ENCODE measurements around the gene ATXN1.
"Not testable (repeated sequence)": the region's sequence is repeated elsewhere in the genome, so short reads cannot be mapped to it uniquely, and the experiment has no call there.

ATXN1 gene

DNA sequence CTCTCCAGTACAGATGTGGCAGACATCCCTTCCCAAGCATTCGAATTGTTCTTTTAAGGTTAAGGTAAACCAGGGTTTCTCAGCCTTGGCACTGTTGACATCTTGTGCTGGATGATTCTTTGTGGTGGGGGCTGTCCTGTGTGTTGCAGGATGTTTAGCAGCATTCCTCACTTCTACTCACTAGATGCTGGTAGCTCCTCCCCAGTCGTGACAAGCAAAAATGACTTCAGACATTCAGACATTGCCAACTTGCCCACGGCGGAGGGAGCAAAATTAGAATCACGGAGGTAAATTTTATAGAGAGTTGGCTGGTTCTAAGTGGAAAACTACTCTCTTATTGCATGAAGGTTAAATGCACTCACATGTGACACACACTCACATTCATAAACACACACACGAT lies 334.1 kb downstream of the ATXN1 start:
- DNase-seq, result no peak

DNA sequence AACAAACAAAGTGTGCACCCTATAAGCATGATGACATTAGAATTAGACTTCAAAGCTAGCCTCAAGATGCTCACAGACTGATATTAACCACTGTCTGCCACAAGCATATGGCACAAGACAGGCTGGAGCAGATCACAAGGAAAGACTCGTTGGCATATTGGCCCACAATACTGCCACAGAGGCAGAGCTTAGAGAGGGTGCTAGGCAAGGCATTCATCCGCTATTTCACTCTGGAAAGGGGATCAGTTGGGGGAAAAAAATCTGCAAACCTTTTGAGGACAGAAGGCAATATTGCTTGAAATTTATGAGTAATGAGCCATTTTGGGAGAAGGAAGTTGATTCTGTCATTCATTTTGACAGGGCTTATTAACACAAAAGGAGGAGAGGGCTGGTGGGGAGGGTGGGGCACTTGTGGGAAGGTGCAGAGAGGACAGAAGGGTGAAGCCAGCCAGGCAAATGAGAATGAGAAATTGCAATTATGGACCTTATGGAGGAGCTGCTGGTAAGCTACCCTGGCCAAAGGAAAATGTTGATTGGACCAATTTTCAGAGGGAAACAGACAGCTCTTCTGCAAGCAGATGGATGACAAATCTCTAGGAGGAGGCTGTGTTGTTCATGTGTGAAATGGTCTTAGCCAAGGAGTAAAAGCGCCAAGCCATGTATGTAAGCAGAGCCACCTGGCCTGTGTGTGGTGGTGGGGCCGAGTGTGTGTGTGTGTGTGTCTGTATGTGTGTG lies 335.2 kb downstream of the ATXN1 start:
- DNase-seq, result no peak

DNA sequence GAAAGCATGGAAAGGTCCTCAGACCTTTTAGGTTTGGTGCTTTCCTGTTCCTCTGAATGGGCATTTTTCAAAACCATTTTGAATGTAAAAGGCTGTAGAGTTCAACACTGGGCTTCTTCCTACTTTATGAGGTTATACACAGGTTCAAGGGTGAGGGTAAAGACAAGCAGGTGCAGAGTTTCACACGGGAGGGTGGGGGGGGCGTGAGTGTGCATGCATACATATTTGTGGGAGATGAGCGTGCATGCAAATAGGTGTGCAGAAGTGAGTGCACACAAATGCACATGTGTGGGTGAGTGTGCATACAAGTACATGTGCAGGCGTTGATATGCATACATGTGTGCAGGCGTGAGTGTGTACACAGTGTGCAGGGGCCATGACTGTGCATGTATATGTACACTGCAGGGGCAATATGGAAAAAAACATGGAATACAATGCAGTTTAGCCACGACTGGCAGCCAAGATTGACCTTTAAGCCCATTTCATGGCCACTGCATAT lies 339.7 kb downstream of the ATXN1 start:
- DNase-seq, result no peak

DNA sequence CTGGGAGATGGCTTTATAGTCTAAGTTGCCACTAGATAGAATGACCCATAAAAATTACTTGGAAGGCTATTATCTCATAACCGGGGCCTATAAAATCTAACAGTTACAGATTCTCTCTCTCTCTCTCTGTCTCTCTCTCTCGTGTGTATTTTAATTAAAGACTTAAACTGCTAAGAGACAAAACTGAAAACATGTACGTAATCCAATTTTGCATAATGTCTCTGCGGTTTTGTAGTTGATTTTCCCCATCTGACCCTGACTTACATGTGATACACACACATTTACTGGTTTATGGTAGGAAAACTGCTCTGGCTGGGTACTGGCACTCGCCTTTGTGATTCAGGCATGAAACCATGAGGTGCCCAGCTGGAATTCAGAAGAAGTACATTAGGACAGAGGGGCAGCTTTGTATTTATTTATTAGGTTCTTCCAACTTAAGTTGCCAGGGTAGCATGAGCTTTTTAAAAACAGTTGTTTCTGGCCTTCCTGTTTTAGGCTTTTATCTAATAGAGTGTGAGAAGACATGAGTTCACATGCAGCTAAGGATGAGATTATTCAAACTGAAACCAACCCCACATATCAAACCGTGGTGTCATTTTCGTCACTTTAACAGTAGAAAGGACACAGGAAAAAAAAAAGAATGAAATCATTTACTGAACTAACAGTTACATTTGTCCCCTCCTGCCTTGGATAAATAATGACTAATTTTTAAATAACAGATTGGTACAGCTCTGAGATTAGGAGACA lies 340.4 kb downstream of the ATXN1 start:
- DNase-seq, result peak; percentile 43 to 50

DNA sequence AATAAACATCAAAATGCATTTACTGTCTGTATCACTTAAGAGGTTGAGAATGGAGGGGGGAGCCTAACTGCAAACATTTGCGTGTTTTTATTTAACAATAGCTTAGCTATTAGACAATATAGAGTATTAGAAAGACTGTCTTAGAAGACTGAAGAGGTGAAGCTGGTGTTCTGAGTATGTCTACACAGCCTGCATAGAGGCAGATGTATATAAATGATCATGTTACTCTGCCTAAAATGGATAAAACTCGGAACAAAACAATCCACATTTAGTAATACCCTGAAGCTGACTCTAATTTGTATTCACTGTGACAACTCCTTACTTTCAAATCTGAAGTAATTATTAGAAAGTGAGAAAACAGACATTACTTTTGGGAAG lies 340.9 kb downstream of the ATXN1 start:
- no peak for DNase-seq

DNA sequence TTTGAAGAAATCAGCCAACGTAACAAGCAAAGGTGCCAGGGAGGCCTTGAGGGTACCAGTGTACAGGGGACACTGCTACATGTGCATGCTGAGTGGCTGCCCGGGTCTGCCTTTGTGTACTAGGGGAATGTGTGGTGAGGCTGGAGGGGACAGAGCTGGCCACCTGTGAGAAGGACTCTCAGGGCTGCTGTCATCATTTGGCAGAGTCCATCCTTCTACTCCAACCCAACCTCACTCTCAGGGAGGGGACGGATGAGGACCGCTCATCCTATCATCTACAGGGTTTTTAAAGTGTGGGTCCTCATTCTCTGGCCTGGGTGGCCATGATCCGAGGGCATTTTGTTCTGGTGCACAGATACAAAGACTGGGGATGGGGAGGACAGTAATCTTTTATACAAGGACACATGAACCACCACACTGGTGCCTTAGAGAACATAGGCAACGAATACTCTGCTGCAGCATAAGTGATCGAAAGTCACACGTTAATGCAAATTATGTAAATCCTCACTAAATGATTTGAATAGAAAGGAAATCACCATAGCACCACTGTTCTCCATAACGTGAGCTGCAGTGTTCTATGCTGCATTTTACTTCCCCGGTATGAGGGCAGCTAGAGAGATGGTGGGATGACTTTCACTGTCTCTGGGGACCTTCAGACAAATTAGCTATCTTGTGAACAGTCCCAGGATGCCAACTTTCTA lies 341.5 kb downstream of the ATXN1 start:
- no peak for DNase-seq

DNA sequence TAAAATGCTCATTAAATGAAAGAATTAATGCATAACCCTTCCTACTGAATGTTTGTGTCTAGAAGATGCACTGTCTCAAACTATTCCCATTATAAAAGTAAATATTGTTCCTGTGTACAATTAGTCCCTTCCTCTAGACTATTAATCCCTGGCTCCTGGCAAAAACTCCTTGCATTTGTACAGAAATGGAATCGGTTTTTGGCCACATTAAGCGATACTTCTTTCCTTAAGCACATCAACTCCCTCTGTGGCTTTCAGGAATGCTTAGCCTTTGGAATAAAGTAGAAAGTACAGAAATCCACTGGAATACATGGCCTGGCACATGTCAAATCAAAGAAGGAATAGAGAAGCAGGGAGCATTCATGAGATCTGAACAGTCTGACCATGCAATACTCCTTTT lies 343.1 kb downstream of the ATXN1 start:
- no peak for DNase-seq

DNA sequence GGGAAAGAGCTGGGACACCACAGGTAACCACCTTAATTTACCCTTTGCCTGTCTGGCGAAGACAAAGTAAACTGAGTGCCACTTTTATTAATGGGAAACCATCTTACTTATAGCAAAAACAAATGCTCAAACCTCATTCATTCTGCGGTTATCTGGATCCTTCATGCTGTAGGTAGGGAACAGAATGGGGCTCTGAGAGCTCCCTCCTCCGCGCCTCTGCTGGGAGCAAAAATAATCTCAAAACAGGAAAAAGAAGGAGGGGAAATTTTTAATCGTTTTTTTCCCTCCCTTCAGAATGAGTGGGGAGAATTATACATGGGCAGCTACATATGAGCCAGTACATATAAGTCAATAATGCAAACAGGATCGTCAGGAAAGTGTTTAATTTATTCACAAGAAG lies 345.6 kb downstream of the ATXN1 start:
- DNase-seq, result no peak

DNA sequence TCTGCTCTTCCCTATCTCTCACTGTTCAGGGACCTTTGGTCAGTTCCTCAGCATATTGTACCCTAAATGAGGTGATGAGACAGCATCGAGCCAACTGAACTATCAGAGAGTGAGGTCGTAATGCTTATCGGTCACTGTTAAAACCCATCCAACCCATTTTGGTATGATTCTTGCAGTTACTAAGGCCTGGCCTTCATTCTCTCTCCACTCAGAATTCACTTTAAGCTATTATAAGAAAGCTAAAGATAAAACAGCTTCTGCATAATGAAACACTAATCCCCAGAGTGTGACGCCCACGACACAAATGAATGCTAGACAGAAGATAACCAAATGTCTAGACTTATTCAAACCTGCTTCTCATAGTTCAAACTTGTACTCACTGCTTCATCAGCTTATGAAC lies 347.1 kb downstream of the ATXN1 start:
- peak; percentile 48 to 55 for DNase-seq

DNA sequence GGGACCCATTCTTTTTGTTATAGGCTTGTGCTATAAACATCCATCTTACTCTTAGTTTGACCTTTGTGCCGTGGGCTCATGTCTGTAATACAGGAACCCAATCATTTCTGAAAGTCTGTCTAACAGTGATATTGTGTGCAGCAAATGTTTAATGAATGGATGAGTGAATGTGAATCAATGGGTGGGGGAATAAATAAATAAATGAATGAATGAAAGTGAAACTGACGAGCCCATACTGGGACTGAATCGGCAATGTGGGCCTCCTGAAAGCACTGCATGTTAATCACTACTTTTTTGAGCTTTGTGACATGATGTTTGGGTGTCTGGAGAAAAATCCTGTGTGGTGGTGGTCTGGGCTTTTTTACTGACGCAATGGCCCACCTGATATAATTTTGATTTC lies 347.9 kb downstream of the ATXN1 start:
- DNase-seq, result peak; percentile 40 to 42

DNA sequence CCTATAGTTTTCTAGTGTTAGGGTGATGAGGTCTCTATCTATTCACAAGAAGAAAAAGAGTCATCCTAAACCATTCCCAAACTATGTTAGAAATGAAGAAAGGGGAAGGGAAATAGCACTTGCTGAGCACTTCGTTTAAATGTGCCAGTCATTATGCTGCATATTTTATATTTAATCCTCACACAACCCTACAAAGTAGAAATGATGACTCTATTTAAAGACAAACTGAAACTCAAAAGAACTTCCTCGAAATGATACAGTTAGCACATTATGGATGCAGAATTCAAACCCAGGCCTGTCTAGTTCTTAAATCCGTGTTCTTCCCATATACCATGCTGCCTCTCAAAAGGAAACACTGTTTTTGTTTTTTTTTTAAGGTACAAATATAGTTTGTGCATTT lies 348.3 kb downstream of the ATXN1 start:
- no peak for DNase-seq

DNA sequence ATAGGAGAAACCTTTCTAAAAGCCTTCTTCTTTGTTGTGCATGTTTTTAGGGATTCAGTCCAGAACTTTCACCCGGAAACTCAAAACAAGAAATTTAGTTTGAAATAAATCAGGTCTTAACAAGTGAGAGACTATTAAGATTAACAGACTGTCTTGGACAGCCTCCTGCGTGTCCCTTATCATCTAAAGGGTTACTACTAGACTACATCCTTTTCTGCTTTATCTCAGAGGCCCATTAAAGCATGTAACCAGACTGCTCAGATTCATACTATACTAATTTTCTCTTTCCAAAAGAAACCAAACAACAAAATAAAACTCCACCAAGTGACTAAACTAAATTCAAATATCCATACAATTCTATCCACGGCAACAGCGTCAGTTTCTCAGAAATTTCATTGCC lies 349.1 kb downstream of the ATXN1 start:
- DNase-seq, result no peak

DNA sequence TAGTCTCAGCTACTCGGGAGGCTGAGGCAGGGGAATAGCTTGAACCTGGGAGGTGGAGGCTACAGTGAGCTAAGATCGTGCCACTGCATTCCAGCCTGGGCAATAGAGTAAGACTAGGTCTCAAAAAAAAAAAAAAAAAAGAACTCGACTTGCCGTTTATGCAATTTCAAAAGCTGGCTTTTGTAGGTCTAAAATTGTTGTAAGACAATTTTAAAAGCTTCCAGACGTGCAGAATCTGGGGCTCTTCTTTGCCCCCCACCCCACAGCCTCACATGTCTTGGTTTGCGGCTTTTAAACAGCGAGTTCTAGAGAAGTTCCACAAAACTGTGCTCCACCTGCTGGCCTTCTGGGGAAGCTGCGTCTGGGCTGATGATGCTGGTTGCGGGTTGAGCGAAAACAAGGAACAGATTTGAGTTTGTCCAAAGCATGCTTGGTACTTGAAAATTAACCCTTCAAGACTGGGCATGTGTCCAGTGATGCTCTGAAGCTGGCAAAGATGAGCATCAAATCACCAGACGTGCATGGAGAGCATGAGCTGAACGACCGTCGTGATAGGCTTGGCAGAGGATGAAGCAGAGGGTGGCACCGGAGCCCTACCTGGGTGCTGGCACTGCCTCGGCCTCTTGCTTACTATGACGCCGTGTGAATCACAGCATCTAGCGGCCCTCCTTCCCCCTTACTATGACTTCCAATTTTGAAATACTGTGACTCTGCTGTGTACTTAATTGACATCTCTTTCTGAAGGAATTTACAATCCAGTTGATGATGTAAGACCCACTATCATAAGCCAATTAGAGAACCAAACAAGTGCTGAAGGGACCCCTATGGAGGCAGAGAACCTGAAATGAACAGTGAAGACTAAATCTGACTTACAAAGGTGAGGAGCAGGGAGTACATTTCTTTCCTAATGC lies 351.5 kb downstream of the ATXN1 start:
- peak; percentile 40 to 62 for DNase-seq

DNA sequence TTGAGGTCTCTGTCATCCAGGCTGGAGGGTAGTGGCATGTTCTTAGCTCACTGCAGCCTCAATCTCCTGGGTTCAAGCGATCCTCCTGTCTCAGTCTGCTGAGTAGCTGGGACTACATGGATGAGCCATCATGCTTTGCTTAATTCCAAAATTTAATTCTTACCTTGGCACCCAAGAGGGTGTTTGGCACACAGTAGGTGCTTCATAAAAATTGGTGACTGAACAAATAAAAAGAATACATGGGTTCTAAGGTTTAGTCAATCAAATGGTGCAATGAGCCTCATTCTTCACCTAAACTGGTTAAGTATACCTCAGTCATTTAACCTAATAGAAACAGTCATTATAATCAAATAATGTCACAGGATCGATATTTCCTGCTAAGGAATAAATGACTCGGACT lies 352.5 kb downstream of the ATXN1 start:
- DNase-seq, result no peak

DNA sequence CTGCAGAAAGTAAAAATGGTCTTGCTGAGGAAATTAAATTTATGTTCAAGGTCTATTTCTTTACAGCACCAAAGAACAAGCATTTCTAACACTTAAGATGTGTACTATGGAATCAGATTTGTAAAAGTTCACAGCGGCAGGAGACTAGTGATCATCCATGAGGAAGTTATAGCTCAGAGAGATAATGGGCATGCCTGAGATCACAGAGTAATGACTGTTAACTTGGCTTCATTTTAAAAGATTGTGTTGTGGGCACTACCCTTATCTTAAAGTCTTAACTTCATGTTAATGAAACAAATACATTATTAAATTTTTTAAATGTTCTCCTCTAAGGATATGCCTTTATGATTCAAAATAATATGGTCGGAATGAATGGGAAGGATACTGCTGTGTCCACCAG lies 354.3 kb downstream of the ATXN1 start:
- no peak for DNase-seq

DNA sequence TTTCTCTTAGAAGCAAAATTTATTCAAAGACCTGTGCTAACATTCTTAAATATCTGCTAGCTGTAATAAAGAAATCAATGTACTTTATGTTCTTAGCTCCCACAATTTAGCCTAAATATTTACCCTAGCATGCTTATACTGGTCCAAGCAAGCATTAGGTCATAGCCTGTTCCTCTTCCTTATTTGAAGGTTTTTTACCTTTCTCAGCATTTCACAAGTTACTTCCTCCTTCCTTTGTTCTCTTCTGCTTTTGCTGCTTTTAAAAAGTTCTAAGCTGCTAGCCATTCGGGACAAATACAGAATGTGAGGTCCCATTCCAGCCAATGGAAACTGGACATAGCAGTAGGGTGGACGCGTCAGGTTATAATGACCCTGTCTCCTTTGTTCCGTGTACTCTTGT lies 354.7 kb downstream of the ATXN1 start:
- not testable (repeated sequence) for DNase-seq

DNA sequence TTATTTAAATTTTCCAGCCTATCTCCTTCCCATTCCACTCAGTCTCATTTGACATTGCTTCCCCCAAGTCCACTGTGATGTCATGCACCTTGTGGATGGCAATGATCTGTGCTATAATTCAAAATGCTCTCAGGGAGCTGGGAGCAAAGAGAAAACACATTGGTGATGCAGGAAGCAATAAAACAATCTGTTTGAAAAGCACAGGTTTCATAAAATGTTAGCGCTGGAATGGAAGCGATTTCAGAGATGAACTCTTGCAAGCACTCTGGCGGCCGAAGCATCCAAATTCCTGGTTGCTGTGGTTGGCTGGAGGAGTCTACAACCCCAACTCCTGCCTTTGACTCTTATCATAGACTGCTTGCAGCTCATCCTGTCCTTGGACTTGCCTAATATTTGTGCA lies 355.9 kb downstream of the ATXN1 start:
- DNase-seq, result no peak

DNA sequence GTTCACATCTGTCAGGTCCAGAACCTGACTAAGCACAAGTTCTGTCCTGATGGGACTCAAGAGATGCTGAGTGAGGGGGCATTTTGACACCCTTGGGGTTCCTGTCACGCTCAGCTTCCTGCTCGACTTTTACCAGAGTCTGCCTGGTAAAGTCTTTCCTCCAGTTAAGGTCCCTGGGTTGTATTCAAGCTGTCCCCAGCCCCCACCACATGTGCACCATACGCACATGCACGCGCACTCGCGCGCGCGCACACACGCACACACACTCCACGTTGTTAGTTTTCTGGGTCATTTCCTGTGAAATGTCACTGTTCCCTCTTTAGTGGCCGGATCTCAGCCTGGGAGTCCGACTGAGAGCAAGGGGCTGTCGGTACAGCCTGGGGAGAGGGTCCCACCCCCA lies 356.8 kb downstream of the ATXN1 start:
- DNase-seq, result no peak

DNA sequence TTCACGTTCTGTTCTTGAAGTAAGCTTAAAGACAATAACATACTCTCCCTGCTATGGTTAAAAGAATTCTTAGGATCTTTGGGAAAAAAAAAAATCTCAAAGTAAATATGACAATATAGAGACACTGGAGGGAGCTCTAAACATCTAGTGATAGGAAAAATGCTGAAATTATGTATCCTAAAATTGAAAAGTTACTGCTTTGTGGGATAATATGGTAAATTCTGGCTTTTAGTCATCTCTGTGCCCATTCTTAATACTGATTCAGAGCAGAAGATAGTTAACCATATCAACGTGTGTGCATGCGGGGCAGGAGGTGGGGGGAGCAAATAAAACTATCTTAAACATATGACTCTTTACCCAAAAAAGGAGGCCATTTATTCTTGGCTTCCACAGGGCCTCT lies 357.4 kb downstream of the ATXN1 start:
- no peak for DNase-seq

DNA sequence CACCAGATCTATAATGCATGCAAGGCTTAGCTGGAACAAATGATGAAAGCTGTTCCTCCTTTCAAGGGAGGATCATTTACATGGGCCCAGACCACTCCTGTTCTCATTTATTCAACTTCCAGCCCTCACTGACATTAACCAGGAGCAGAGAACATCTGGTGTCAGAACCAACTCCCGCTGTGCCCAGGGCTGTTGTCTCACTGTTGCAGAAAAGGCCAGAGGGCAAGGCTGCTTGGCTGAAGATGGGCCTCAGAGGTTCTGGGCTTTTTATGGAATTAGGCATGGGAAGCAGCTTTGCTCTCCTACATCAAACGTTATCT lies 358.7 kb downstream of the ATXN1 start:
- no peak for DNase-seq

DNA sequence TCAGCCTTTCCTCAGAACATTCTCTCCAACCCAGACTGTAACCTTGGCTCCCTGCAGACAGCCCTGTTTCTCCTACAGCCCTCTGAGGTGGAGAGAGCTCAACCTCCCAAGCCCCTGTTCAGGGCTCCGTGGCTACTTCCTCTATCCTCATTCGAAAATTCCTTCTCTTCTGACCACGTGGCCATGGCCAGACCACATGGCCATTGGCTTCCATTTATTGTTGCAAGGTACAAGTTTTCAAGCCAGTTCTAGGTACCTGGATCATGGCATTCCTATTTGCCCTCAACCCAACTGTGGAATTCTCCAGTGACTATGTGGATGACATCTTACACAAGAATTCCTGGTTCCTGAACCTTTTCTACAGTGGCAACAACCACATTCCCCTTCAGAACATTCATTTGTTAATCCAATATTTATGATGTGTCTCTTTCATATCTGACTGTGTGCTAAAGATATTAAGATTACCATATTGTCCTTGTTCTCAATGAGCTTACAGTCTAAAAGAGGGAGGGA lies 361.0 kb downstream of the ATXN1 start:
- DNase-seq, result no peak

DNA sequence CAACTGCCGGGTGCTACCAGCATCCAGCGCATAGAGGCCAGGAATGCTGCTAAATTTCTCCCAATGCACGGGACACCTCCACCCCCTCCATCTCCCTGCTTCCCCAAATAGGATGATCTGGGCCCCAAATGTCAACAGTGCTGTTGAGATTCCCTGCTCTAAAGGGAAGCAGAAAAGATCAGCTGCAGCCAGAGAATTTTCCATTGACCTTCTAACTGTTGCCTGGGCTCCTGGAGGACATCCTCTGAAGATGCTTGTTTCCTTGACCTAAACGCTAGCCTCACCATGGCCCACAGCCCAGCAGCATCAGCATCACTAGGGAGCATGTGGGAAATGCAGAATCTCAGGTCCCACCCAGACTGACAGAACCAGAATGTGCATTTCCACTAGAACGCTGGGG lies 361.6 kb downstream of the ATXN1 start:
- no peak for DNase-seq

DNA sequence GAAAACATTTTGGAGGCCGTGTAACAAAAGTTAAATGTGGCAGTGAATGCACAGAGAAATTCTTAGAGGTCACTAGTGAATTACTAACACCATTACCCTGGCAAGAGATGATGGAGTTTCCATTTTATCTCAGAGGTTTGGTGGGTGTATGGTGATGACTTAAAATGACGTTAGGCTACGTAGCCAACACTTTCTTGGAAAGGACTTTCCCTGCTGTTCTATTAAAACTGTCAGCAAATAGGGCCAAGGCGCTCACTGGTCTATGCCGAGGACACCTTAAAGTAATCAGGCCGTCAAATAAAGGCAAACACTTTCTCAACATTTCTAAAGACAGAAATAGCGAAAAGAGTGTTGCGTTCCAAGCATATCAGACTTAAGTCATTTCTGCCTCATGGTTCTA lies 362.1 kb downstream of the ATXN1 start:
- no peak for DNase-seq
